GM15510 (cell line): ENCODE results near the gene UBXN1.

Experiments used
- POLR2A ChIP-seq: IDR thresholded peaks from 3 replicates; pipeline ENCODE4 v1.6.1; 2011; ENCODE audit warnings: borderline replicate concordance; ENCODE audit not compliant: insufficient read length; ENCODE audit errors: extremely low read depth

Gene UBXN1

GRCh38 chr11:62688491-62688890, 9.6 kb upstream of the UBXN1 start:
- no peak for TF ChIP-seq POLR2A

- no peak for TF ChIP-seq POLR2A
Measured at GRCh38 chr11:62687508-62688396, 8.9 kb upstream of the UBXN1 start.

- TF ChIP-seq POLR2A: no peak
Measured at GRCh38 chr11:62682518-62682917, 3.6 kb upstream of the UBXN1 start.

- no peak for TF ChIP-seq POLR2A
Measured at GRCh38 chr11:62680825-62681240, 2.0 kb upstream of the UBXN1 start.

GRCh38 chr11:62678433-62678769, 472 bp downstream of the UBXN1 start:
- TF ChIP-seq POLR2A: no peak

GRCh38 chr11:62677714-62678113, 1.2 kb downstream of the UBXN1 start:
- TF ChIP-seq POLR2A: no peak

GRCh38 chr11:62677156-62677555, 1.7 kb downstream of the UBXN1 start:
- TF ChIP-seq POLR2A: no peak

GRCh38 chr11:62676698-62677097, 2.2 kb downstream of the UBXN1 start:
- TF ChIP-seq POLR2A: no peak

GRCh38 chr11:62673196-62673525, 5.7 kb downstream of the UBXN1 start:
- TF ChIP-seq POLR2A: no peak

- TF ChIP-seq POLR2A: peak; percentile 79
Measured at GRCh38 chr11:62671608-62672389, 7.1 kb downstream of the UBXN1 start, which contains the start of the genes LBHD1 and UQCC3. Gene LBHD1 (minus strand): TSS chr11:62672267. CDS start chr11:62670031, 2,236 bp downstream. Gene UQCC3 (plus strand): TSS chr11:62671673. CDS start chr11:62671746, 73 bp downstream.

GRCh38 chr11:62671236-62671607, 7.7 kb downstream of the UBXN1 start:
- no peak for TF ChIP-seq POLR2A

- TF ChIP-seq POLR2A: peak; percentile 5
Measured at GRCh38 chr11:62669420-62670161, 9.3 kb downstream of the UBXN1 start.

GRCh38 chr11:62667460-62667859, 11.4 kb downstream of the UBXN1 start:
- no peak for TF ChIP-seq POLR2A

GRCh38 chr11:62666259-62666926, 12.5 kb downstream of the UBXN1 start:
- TF ChIP-seq POLR2A: peak; percentile 38
